Fibroblast of pulmonary artery (primary cell): ENCODE measurements around the gene ASTN2.

Source experiments
- DNase-seq: peaks from one replicate; pipeline ENCODE4 v3.0.0-alpha.2; 2010; ENCODE audit warnings: low read depth
- H3K4me3 ChIP-seq: replicated peaks from 2 replicates; pipeline ENCODE4 v1.5.1; 2011; ENCODE audit warnings: low read depth, mild to moderate bottlenecking, control low read depth, low read length, moderate library complexity
- CTCF ChIP-seq: IDR thresholded peaks from 2 replicates; pipeline ENCODE4 v1.5.1; 2011; ENCODE audit warnings: mild to moderate bottlenecking, control low read depth, low read length, inconsistent platforms; ENCODE audit errors: missing control alignments

Gene ASTN2

GRCh38 chr9:116411506-116411905, 1003.4 kb downstream of the ASTN2 start:
- no peak for DNase-seq
- TF ChIP-seq CTCF, result no peak
- no peak overlapping the region for H3K4me3 ChIP-seq

- no peak for TF ChIP-seq CTCF
- no peak for DNase-seq
- no peak overlapping the region for H3K4me3 ChIP-seq
These were observed 1005.2 kb downstream of the ASTN2 start for GRCh38 chr9:116409638-116410037.

- no peak for TF ChIP-seq CTCF
- DNase-seq, result no peak
- no peak overlapping the region for H3K4me3 ChIP-seq
These were observed 1005.7 kb downstream of the ASTN2 start for GRCh38 chr9:116409129-116409528.

GRCh38 chr9:116406469-116406868, 1008.4 kb downstream of the ASTN2 start:
- TF ChIP-seq CTCF, result no peak
- DNase-seq, result no peak
- H3K4me3 ChIP-seq, result no peak overlapping the region

- H3K4me3 ChIP-seq, result no peak overlapping the region
- TF ChIP-seq CTCF, result no peak
- no peak for DNase-seq
These were observed 1009.5 kb downstream of the ASTN2 start for GRCh38 chr9:116405321-116405720.

GRCh38 chr9:116404228-116404627, 1010.6 kb downstream of the ASTN2 start:
- no peak overlapping the region for H3K4me3 ChIP-seq
- TF ChIP-seq CTCF, result no peak
- no peak for DNase-seq

GRCh38 chr9:116403171-116403570, 1011.7 kb downstream of the ASTN2 start:
- H3K4me3 ChIP-seq, result no peak overlapping the region
- TF ChIP-seq CTCF, result no peak
- DNase-seq, result no peak
